ENCODE results near the gene CADPS2.

DNA sequence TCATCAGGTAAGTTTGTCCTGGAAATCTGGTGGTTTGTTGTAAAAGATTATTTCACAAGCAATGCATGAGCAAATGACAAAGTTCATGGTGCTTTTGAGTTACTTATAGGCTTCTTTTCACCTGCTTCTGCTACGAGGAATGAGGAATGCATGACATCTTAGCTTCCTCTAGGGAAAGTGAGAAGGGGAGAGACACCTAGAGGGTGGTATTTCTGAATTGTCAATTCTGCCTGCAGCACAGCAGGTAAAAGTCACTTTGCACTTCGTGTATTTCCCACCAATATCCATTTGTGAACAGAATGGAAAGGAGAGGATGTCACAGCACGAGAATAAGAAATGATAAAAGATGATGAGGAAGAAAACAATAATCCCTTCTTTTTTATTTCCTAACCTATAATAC is 428.3 kb downstream of the CADPS2 start:
- TF ChIP-seq, protein P1, sequence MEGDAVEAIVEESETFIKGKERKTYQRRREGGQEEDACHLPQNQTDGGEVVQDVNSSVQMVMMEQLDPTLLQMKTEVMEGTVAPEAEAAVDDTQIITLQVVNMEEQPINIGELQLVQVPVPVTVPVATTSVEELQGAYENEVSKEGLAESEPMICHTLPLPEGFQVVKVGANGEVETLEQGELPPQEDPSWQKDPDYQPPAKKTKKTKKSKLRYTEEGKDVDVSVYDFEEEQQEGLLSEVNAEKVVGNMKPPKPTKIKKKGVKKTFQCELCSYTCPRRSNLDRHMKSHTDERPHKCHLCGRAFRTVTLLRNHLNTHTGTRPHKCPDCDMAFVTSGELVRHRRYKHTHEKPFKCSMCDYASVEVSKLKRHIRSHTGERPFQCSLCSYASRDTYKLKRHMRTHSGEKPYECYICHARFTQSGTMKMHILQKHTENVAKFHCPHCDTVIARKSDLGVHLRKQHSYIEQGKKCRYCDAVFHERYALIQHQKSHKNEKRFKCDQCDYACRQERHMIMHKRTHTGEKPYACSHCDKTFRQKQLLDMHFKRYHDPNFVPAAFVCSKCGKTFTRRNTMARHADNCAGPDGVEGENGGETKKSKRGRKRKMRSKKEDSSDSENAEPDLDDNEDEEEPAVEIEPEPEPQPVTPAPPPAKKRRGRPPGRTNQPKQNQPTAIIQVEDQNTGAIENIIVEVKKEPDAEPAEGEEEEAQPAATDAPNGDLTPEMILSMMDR (IDR thresholded peaks at IDR 0.05; ENCODE audit: extremely low read depth in 1 of 2, insufficient read depth in 1 of 2, low read depth in 1 of 2, low read length in 2 of 2): no peak
- TF ChIP-seq POLR2A (IDR thresholded peaks at IDR 0.05; ENCODE audit: low read depth, low read length): no peak
- TF ChIP-seq POLR2AphosphoS5 (IDR thresholded peaks at IDR 0.05; ENCODE audit: insufficient read depth, low read depth, low read length): no peak
- TF ChIP-seq MYC (IDR thresholded peaks at IDR 0.05; ENCODE audit: low read depth, low read length): no peak
- TF ChIP-seq JUN (IDR thresholded peaks at IDR 0.05; ENCODE audit: borderline replicate concordance, insufficient read depth, insufficient read length, low read depth): no peak
- no peak for TF ChIP-seq MAX (IDR thresholded peaks at IDR 0.05; ENCODE audit: insufficient read depth, insufficient read length)
- TF ChIP-seq FOS (IDR thresholded peaks at IDR 0.05; ENCODE audit: borderline replicate concordance, insufficient read depth, low read length): no peak
- TF ChIP-seq GATA2 (IDR thresholded peaks at IDR 0.05; ENCODE audit: insufficient read depth, insufficient read length, low read depth, low read length): no peak
